Right forelimb (tissue), 1 donor: ENCODE results near the gene EDN2.

Experiments used
- DNase-seq: peaks from one replicate; pipeline ENCODE4 v3.0.0-alpha.2; 2018

The EDN2 gene

DNA sequence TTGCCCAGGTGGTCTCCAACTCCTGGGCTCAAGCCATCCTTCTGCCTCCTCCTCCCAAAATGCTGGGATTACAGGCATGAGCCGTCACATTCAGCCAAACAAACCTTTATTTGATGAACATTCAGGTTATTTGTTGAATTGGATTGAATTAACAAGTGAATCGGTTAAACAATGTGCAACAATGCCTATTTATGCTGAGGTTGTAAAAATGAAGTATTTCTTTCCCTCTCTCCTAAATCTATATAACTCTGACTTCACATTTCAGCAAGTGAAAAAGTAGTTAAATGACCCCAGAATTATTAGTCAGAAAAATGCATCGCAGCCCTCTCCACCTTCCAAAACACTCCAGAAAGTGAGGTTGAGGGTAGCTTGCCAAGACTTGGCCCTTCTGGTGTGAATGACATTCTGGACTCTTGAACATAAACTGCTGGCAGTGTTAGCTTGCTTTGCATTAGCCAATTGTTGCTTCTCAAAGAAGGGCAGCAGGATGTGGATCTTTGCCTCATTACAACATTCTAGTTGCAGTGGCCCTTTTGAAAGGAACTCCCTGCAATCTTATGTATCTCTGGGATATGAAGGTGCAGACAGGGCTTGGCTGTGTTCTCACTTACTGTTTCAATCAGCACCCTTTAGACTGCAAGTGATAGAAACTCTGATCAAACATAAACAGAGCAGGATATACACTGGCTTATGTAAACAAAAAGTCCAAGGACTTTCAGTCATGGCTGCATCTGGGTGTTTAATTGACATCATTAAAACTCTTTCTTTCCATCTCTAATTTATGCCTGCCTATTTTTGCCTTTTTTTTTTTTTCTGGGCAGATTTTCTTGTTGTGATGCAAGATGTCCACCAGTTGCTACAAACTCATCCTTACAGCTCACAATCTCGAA is 22.4 kb downstream of the EDN2 start:
- DNase-seq, result no peak

DNA sequence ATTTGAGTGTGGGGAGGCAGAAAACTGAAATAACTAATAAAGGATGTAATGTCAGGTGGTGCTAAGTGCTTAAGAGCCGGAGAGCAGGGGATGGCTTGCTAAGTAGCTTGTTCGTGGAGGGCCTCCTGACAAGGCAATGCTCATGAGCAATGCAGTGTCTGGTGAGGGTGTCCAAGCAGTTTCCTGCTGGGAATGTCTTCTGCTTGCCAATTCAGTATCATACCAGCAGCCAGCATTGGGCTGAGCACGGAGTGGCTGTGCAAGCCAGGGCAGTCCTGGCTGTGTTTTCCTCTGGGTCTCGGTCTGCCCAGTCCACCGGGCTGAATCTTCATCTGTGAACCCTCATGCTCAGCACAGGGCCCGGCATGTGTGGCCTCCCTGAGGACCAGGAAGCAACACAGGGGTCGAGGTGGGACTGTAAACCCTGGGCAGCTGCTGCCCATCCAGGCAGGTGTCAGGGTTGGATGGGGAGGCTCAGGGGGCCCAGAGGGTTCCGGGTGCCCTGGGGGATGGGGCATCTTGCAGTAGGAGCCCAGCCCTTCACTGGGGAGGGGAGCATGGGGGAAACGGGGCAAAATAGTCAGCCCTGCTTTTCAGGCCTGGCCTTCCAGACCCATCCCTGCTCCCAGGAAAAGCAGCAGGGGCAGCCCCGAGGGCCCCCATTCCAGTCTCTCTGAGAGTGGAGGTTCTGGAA is 27.5 kb downstream of the EDN2 start:
- no peak for DNase-seq

DNA sequence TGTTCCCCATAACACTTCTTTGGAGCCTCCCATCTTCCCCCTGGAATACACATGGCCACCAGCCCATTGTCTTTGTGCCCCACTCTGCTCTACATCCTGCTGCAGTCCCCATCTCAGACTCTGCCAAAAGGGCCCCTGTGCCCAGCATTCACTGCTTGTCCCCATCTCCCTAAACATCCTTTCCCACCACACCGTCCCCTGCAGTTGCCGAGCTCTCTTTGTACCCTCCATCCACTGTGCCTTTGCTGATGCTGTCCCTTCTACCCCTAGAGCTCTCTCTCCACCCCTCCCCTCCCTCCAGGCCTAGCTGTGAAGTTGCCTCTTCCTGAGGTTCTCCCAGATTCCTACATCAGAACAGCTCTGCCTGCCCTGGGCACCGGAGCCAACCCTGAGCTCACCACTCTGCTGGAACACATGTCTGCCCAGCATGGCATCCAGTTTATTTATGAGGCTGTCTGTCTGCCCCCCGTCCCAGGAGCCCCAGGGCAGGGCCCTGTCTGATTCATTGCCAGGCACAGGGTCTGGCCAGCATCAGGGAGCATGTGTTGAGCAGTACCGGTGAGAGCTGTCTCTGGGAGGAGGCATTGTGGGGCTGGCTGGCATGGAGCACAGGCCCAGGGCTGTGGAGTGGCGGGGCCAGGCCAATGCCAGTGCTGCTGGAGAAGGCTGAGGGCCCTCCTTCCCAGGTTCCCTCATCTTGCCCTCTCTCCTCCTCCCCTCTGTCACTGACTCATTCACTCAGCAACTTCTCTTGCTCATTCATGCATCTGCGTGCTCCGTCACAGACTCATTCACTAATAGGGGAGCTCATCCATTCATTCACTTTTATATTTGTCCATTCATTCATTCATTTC is 28.8 kb downstream of the EDN2 start:
- DNase-seq, result no peak

DNA sequence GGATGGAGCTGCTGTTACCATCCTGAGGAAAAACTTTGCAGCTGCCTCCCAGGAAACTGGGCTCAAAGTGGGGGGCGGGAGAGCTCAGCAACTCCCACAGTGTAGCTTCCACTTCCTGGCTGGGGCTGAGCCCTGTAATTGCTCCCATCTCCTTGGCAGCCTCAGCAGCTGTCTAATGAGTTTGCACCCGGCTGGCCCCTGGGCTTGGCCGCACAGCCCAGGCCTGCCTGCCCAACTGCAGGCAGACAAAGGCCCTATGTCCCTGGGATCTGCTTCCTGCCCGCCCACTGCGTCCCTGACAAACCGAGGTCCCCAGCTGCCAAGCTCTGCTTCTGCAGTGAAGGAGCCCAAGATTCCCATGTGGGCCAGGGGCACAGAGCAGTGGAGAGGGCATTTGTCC is 30.1 kb downstream of the EDN2 start:
- DNase-seq, result peak; percentile 73

DNA sequence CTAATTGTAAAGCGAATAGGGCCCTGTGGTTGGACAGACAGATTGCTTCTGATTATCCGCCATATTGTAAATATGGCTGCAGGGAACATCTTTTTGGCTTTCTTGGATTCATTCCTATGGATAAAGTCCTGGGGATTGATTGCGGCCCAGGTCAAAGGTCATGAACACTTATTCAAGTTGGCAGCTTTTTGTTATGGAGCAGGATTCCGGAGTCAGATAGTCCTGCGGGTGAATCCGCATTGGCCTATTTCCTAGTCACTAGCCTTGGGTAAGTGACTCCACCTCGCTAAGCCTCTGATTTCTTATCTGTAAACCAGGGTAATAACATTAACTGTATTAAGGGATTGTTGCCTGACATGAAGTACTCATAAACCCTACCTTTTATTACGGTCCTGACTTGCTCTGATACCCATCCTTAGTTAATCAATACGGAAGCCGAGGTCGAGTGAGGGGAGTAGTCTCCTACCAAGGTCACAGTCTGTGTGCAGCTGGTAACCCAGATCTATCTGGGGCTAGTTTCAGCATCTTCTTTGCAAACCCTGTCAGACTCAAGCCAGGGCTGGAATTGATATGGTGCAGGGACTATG is 31.7 kb downstream of the EDN2 start:
- DNase-seq, result no peak

DNA sequence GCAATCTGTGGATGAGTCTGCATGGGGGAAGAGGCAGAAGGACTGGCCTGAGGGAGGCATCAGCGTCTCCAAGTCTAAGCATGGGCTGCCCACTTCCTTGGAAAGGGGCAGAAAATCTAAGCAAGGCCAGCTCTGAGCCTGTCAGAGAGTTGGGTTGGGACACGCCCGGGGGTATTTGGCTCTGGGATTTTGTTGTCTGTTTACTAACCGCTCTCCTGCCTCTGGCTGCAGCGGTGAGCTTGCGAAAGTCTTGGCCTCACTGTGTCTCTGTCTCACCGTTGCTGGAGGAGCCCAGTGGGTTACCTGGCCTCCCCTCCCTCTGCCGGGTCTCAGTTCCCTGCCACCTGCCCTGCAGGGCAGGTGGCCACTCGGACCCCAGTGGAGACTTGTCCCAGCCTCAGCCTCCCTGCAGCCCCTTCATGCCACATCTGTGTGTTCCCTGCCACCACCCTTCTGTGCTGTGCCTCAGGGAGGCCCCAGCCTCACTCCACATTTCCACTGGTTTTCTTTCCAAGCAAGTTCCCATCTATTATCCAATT is 33.7 kb downstream of the EDN2 start:
- no peak for DNase-seq

DNA sequence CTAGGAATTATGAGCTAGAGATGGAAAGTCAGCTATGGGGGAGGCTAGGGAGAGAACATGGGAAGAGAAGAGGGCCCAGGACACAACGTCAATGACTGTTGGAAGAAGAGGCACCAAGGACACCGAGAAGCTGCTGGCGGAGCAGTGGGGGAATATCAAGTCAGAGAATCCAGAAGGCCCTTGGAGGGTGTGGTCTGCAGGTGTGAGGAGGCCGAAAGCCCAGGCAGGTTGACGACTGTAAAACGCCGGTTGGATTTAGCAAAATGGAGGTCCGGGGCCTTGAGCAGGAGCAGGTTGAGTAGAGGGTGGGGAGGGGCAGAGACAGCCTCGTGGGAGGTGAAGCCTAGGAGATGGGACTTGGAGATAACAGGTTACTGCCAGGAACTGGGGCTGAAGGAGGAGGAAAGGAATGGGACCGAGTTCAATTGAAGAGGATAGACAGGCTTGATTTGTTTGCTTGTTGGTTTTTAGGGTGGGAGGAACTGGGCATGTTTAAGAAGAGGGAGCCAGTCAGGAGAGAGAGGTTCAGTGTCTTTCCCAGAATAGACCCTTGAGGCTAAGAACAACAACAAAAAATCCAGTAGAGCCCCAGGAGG is 35.1 kb downstream of the EDN2 start:
- no peak for DNase-seq

DNA sequence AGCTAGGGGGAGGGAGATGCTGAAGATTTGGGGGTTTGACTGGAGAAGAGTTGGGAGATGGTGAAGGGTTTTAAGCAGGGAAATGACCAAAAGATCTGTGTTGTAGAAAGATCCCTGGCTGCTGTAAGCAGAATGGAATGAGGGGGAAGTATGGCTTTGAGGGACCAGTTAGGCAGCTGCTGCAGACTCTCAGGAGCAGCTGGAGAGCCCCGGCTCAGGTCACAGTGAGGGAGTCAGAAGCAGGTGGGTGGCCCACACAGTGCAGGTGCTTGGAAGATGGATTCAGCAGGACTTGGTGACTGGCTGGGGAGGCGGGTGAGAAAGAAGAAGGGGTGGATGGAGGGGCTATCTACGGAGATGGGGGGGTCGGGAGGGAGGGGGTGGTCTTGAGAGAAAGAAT is 35.7 kb downstream of the EDN2 start:
- DNase-seq, result peak; percentile 44

DNA sequence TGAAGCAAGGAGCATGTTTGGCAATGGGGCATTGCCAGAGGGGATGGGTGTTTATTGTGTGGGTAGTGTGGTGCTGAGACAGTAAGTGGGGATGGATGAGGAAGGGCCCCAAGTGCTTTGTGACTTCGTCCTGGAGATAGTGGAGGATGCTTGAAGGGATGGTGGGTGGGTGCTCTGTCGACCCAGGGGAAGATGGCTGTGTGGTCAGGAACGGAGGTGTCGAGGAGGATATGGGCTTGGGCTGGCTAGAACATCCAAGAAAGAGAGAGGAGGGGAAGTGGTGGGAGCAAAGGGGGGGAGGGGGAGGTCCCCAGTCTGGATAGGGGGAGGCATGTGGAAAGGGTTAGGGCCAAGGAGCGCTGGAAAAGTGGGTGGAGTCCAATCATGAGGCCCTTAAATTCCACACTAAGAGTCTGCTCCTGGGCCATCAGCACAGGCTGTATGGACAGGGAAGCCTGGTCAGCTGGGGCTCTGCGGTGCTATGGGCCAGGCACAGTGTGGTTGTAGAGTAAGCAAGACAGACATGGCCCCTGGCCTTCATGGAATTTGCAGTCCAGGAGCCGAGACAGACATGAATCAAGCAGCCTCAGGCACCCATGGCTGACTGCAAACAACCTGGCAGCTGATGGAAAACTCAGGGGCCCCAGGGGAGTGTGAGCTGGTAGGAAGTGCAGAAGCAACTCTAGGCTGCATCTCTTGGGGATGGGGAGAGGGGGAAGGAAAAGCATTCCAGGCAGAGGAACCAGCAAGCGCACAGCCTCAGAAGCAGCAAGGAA is 36.3 kb downstream of the EDN2 start:
- DNase-seq, result no peak

DNA sequence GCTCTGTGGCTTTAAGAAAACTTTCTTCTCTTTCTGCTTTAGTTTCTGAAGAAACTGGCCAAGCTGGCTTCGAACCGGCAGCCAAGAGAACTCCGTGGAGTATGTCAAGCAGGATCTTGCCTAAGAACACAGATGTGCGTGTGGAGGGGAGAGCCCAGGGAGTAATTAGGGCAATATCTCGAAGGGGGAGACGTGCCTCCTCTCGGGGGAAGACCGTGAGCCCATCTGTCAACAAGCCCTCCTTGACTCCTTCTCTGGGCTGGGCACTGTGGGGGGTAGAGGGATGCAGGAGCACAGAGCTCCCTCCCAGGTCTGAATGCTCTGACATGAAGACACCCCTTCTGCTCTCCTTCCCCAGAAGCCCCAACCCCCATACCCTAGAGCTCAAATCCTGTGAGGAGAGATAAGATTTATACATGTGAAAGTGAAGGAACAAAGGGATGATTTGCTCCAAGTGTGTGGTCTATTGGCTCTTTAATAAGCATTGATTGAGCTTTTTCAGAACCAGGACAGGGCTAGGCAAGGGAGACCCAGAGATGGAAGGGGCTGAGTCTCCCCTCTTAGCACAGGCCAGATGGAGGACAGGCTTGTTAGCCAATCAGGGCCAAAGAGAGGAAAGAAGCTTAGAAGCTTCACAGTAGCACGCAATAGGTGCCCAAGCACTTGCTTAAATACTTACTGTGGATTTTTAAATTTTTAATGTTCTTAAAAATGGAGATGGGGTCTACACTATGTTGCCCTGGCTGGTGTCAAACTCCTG is 37.5 kb downstream of the EDN2 start:
- no peak for DNase-seq

DNA sequence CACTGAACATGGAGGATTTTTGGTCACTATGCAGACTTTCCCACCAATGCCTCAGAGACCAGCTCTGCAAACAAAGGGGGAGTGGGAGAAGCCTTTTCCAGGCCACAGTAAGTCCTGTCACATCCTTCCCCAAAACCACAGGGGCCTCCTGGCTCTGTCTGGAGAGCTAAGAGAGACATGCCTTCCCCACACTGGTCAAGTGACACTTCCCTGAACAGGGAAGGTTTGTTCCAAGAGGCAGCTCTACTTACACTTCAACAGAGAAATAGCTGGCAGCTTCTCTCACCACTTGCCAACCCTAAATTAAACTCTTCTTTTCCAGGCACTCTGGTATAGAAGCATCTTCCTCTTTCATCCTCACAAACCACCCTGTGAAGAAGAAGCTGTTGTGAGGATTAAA is 39.7 kb downstream of the EDN2 start:
- no peak for DNase-seq

DNA sequence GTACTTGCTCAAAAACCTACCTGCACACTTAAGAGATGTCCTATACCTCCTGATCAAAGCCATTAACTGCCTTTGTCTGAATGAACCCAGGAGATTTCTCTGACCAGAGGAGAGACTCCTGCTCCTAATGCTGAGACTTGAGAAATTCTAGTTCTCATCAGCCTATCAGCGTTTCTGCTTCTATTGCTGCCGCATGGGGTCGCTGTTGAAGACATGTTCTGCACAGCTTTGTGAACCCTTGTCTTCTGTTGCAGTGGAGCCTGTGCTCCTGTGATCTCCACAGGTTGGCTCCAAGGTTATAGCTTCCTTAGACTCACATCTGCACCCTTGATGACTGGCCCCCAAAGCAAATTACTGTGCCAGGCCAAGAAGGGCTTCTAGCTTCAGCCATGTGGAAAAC is 40.2 kb downstream of the EDN2 start:
- no peak for DNase-seq

DNA sequence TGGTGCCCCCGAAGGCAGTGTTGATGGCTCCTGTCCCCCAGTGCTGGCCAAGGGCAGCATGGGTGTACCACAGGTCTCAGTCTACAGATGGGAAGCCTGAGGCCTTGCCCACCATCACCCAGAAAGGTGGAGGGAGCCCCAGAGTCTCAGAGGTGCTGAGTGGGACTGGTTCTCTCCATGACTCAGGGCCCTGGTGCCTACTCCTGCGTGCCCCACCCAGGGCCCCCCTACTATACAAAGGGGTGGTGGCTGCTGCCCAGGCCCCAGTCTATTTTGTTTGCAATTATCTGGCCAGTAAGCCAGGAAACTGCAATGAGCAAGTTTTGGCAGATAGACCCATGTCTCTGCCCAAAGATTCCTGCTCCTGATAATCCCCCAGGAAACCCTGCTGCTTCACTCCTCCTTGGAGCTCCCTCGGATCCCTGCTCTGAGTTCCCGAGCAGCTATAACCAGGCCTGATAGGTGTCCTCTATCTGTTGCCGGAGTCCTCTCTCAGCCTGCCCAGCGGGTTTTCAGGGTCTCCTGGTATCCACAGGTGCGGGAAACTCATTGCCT is 41.7 kb downstream of the EDN2 start:
- no peak for DNase-seq

DNA sequence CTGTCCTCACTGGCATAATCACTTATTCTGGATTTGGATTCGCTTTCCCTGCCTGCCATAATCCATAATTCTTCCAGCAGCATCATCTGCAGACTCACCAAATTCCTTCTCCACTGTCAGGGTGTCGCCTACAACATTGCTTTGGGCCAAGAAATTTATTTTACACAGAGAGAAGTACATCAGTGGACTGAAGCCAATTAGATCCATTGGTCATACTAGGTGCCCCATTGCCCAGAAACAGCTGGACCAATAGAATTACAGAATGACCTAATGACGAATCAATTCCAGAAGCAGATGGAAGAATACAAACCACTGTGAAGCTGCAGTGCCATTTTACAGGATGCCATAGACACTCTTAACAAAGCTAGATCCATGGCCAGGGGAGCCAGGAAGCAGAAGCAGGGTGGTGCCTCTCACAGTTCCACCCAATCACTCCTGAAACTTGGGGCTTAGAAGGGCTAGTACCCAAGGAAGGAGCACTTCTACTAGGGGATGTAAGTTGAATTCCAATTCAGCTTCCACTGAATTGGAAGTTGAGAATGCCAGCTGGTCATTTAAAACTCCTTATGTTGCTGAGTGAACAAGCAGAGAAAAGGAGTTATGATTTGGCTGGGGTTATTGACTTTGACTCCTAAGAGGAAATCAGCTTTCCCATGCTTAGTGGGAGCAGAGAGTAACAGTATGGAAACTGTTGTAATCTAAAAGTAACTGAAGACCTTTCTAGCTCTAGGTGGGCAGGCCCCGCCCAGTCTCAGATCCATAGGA is 44.0 kb downstream of the EDN2 start:
- DNase-seq, result no peak

DNA sequence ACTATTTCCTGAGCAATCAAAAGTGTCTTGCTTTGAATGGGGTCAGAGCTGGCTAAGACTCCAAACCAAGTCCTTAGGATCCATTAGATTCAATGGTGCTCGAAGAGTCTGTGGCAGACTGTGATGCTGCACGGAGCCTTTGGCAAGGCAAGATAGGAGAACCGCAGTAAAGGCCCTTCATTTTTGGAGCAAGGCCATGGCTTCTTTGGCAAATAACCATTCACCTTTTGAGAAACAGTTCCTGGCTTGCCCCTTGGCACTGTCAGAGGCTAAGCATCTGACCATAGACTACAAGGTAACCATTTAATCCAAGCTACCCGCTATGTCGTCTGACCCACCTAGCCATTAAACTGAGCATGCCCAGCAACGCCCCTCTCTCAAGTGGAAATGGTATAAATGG is 45.2 kb downstream of the EDN2 start:
- no peak for DNase-seq

DNA sequence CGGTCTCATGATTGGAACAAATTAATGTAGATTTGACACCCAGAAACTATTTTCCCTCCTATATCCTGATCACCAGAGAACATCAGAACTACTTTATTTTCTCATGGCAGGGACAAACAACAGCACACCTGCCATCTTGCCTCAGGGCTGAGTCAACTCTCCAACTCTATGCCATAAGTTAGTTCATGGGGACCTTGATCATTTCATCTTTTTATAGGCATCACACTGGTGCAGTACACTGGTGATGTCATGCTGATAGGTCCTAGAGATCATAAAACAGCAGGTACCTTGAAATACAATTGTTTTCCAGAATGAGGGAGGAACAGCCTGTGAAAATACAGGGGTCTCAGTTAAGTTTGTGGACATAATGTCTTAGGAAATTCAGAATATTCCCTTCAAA is 45.8 kb downstream of the EDN2 start:
- DNase-seq, result no peak

DNA sequence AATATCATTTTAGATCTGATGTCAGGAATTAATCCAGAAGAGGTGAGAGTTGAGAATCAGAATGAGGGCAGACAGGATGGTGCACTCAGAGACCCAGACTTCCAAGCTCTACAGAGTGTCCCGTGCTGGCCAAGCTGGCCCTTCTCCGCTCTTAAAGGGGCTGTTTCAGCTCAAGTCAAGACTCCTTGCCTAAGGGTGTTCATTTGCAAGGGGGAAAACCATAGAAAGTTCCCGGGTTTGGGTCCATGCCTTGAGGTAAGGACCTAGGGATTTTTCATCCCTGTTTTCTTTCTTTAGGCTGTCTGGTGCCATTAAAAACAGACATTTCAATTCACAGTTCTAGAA is 47.5 kb downstream of the EDN2 start:
- no peak for DNase-seq

DNA sequence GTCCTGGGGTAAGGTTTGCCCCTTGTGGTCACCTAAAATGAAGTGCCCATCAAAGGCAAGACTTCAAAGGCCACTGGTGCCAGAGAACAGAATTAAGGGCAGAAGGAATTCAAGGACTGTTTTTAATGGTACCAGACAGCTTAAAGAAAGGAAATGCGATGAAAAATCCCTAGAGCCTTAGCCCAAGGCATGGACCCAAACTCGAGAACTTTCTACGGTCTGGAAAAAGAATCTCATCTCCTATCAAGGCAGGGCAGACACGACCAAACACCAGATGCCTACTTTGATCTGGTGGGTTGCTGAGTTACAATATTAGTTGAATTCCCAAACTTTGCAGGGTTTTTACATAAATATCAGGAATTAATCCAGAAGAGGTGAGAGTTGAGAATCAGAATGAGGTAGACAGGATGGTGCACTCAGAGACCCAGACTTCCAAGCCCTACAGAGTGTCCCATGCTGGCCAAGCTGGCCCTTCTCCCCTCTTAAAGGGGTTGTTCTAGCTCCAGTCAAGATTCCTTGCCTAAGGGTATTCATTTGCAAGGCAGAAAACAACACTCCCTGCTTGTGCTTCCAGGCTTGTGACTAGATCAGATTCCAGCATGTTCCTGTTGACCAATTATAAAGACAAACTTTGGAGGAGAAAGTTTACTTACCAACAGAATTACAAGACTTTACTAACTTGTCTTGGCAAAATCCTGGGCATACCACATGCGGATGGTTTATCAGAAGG is 48.0 kb downstream of the EDN2 start:
- DNase-seq, result no peak

DNA sequence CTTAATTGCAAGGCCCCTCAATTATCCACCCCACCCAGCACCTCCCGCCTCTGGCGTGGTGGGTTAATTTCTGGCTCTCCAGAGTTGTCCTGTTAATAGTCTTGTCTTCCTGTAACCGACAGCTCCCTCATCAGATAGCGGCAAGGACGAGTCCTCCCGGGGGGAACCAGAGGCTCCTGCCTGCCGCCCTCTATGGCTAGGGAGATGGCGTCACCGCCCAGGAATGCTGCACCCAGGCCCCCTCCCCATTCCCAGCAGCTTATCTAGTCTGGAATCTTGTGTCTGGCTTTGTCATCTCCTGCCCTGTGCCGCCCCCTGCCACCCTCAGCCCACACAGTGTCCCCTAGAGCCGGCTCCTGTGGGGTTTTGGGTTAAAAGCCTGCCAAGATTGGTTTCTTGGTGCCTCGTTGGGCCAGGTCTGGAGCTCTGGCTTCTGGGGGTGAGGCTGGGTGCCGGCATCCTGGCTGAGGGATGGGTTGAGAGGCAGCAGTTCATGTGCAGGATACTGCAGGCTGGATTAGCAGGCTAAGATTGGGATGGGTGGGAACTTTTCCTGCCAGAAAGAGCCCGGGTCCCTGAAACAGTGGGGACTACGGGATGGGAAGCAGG is 48.8 kb downstream of the EDN2 start:
- DNase-seq, result no peak
